Thyroid gland (tissue), 4 donors: ENCODE results near the gene PRKCG.

ENCODE experiments used
- CTCF ChIP-seq, 6 experiments: fragments of 200-600 bp in 3 of 6; fragments of 450-650 bp in 3 of 6; sonication (generic) in 3 of 6; IDR thresholded peaks; one replicate each; pipeline ENCODE4 v1.5.1; 2016 to 2019; ENCODE audit warnings: antibody characterized with exemption in 6 of 6, mild to moderate bottlenecking in 2 of 6, inconsistent platforms in 1 of 6, moderate library complexity in 1 of 6
- POLR2A ChIP-seq, 2 donors: fragments of 450-650 bp; IDR thresholded peaks; one replicate each; pipeline ENCODE4 v1.6.1; 2017; ENCODE audit warnings: antibody characterized with exemption in 2 of 2, mild to moderate bottlenecking in 2 of 2, moderate library complexity in 1 of 2

GRCh38 chr19:53916004-53916403, 34.0 kb downstream of the PRKCG start:
- TF ChIP-seq CTCF (IDR thresholded peaks at IDR 0.05): no peak
- no peak for TF ChIP-seq POLR2A (IDR thresholded peaks at IDR 0.05)
